ENCODE data around the gene DLL4.

DNA sequence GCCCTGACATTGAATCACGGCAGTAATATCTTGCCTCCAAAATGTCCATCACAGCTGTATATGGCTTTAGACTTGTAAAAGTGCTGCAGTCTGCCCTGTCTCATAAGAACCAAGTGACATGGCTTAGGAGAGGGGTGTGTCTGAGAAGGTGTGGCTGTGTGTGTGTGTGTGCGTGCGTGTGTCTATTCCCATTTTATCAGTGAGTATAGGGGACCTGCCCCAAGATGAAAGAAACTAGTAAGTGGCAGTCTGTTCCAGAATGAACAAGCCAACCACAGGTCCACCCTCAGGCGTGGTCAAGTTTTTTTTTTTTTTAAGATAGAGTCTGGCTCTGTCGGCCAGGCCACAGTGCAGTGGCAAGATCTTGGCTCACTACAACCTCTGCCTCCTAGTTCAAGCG lies 49.5 kb upstream of the DLL4 start:
- TF ChIP-seq CTCF (IDR thresholded peaks at IDR 0.05; ENCODE audit: low read depth, low read length), result no peak
- no peak for TF ChIP-seq POLR2A (IDR thresholded peaks at IDR 0.05; ENCODE audit: extremely low read depth, insufficient read length)
